Activated CD8-positive, alpha-beta T cell treated with anti-CD3 and anti-CD28 coated beads for 36 hours (primary cell): ENCODE results near the gene AZGP1. TPM values are rescaled to one million over a fixed set of nuclear protein-coding genes. Genes with fewer than 3 reads are reported as not detected.
"Not testable (repeated sequence)": the region's sequence is repeated elsewhere in the genome, so short reads cannot be mapped to it uniquely, and the experiment has no call there.

Source experiments
- ATAC-seq: fragments of 200-7000 bp; cut with Tn5 transposase; one replicate; pipeline ENCODE4 v1.10.0; 2021; ENCODE audit warnings: mild to moderate bottlenecking, moderate library complexity
- CTCF ChIA-PET: fragments of 350-600 bp; sonication (Branson Sonifier 250); formaldehyde crosslinking; loops from one replicate; lab custom pipeline; 2021; ENCODE audit warnings: antibody characterized with exemption; lab: Charles Lee
- POLR2A ChIA-PET: fragments of 350-600 bp; sonication (Branson Sonifier 250); formaldehyde crosslinking; loops from one replicate; lab custom pipeline; 2021; ENCODE audit warnings: antibody characterized with exemption; lab: Charles Lee
- DNase-seq: peaks from one replicate; pipeline ENCODE4 v3.0.0-alpha.2; 2020
- H3K27ac Mint-ChIP-seq: one replicate; pipeline ENCODE4 v1.8.0; 2021; ENCODE audit warnings: mild to moderate bottlenecking, mixed read lengths
- H3K27me3 Mint-ChIP-seq: one replicate; pipeline ENCODE4 v1.8.0; 2021; ENCODE audit warnings: mixed read lengths
- H3K36me3 Mint-ChIP-seq: one replicate; pipeline ENCODE4 v1.8.0; 2021; ENCODE audit warnings: low read depth, mixed read lengths
- H3K4me1 Mint-ChIP-seq: one replicate; pipeline ENCODE4 v1.8.0; 2021; ENCODE audit warnings: low read depth, mixed read lengths
- H3K4me3 Mint-ChIP-seq: one replicate; pipeline ENCODE4 v1.8.0; 2021; ENCODE audit warnings: mild to moderate bottlenecking, moderate library complexity, mixed read lengths
- H3K9me3 Mint-ChIP-seq: one replicate; pipeline ENCODE4 v1.8.0; 2021; ENCODE audit warnings: mixed read lengths
- intact Hi-C: fragments of 100-400 bp; cut with micrococcal nuclease; formaldehyde crosslinking; loops from one replicate; pipeline ENCODE4 v1.10.0; 2022
- total RNA-seq, 2 experiments: library from RNA; stranded (reverse); gene quantifications; one replicate each; pipeline ENCODE4 v1.2.3, GENCODE V29; 2021
- TF ChIP-seq, protein P1 (sequence below): fragments of 200-600 bp; IDR thresholded peaks from one replicate; pipeline ENCODE4 v1.8.0; 2022; ENCODE audit warnings: antibody characterized with exemption, mild to moderate bottlenecking

The AZGP1 gene
- total RNA-seq, 2 experiments from 2014 or later, result not detected

DNA sequence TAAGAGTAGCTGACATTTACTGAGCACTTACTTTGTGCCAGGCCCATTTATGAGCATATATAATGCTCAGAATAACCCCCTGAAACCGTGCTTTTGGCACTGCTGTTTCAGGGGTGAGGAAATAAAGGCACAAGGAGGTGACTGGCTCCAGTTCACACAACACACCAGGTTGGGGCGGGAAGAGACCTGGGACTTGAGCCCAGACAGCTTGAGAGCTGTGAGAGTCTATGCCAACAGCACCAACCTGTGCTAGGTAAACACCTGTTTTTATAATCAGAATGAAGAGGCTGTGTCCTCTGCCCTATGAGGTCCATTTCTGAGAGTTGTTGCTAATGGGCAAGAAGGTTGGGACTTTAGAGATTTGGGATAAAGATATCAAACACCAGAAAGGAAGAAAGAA, 8.8 kb upstream of the AZGP1 start:
- Mint-ChIP-seq H3K4me3 (no peak overlapping the region), H3K9me3 (peaks cover 3% of the 10 kb centered on the region), H3K27ac (no peak overlapping the region), H3K4me1 (peaks cover 10% of the 10 kb centered on the region), H3K27me3 (peaks cover 2% of the 10 kb centered on the region), H3K36me3 (no peaks in the 10 kb centered on the region)
- intact Hi-C loops, result no loop called here
- no peak for DNase-seq
- CTCF ChIA-PET, result no interaction called here
- POLR2A ChIA-PET, result no interaction called here
- no peak for ATAC-seq
- TF ChIP-seq, protein P1, sequence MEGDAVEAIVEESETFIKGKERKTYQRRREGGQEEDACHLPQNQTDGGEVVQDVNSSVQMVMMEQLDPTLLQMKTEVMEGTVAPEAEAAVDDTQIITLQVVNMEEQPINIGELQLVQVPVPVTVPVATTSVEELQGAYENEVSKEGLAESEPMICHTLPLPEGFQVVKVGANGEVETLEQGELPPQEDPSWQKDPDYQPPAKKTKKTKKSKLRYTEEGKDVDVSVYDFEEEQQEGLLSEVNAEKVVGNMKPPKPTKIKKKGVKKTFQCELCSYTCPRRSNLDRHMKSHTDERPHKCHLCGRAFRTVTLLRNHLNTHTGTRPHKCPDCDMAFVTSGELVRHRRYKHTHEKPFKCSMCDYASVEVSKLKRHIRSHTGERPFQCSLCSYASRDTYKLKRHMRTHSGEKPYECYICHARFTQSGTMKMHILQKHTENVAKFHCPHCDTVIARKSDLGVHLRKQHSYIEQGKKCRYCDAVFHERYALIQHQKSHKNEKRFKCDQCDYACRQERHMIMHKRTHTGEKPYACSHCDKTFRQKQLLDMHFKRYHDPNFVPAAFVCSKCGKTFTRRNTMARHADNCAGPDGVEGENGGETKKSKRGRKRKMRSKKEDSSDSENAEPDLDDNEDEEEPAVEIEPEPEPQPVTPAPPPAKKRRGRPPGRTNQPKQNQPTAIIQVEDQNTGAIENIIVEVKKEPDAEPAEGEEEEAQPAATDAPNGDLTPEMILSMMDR, result no peak

DNA sequence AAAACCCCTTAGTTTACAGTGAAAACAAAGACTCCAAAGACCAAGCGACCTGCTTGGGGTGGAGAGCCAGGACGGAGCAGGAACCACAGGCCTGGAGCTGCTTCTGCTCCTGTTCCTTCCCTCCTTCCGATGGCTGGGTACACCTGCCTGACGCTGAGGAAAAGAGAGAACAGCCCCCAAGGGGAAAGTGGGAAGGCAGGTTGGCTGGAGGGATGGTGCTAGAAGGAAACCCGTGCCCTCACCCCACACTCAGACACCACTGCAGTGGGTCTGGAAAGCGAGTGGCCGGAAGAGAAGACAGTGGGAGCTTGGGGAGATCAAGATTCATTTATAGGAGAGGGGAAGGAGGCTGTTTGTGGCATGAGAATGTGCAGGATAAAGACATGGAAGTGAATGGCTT, 5.2 kb upstream of the AZGP1 start:
- H3K36me3 Mint-ChIP-seq, ATAC-seq, DNase-seq, H3K27me3 Mint-ChIP-seq, H3K9me3 Mint-ChIP-seq, H3K27ac Mint-ChIP-seq, H3K4me1 Mint-ChIP-seq, H3K4me3 Mint-ChIP-seq, intact Hi-C loops: not testable (repeated sequence)
- POLR2A ChIA-PET, result interaction anchor here (0.5 kb wide), 1 partner anchor 190 kb away, joined by 3 read pairs; no protein-coding TSS in a partner anchor
- CTCF ChIA-PET, result interaction anchor here (1.3 to 5.3 kb wide), 3 partner anchors 10 to 64 kb away, joined by 3 to 36 read pairs (median 11); no protein-coding TSS in a partner anchor

DNA sequence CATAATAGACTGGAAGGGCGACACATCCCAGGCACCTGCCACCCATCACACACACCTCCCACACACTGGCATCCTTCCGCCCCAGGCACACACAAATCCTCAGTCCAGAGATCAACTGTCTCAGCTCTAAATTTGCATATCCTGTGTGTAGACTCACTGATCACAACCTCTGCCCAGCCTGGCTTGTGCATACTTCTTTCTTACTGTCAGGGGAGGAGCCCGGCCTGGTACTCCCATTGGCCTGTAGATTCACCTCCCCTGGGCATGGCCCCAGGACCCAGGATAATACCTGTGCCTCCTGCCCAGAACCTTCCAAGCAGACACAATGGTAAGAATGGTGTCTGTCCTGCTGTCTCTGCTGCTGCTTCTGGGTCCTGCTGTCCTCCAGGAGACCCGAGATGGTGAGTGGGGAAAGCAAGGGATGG, 4.6 kb upstream of the AZGP1 start:
- H3K27me3 Mint-ChIP-seq, H3K4me1 Mint-ChIP-seq, intact Hi-C loops, H3K9me3 Mint-ChIP-seq, H3K4me3 Mint-ChIP-seq, POLR2A ChIA-PET, H3K36me3 Mint-ChIP-seq: not testable (repeated sequence)
- peak; percentile 92 for ATAC-seq
- peak overlapping the region; percentile 20 for H3K27ac Mint-ChIP-seq
- peak; percentile 53 for DNase-seq
- CTCF ChIA-PET, result interaction anchor here (0.6 to 5.3 kb wide), 20 partner anchors 8 to 150 kb away, joined by 3 to 36 read pairs (median 4); partner anchors contain the start of gene GJC3

DNA sequence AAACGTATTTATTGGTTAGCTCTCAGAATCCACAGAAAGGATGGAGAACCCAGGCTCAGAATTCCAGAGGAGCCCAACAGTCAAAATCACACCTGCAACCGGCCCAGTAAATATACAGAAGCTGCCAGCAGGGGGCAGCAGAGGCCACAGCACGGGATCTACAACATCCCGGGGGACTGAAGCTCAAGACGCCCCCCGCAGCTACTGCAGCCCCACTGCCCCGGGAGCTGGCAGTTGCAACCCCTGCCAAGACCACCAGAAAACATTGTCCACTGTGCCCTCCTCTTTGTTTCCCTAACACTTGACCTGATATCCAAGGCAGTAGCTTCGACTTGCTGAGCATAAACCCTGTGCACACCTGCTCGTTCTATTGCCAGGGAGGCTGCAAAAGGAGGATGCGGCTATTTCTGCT, 4.0 kb upstream of the AZGP1 start:
- H3K4me1 Mint-ChIP-seq, H3K9me3 Mint-ChIP-seq, intact Hi-C loops, H3K36me3 Mint-ChIP-seq, POLR2A ChIA-PET, H3K4me3 Mint-ChIP-seq, H3K27me3 Mint-ChIP-seq: not testable (repeated sequence)
- H3K27ac Mint-ChIP-seq, result peak overlapping the region; percentile 20
- ATAC-seq (peak; percentile 62), DNase-seq (peak; percentile 84)
- CTCF ChIA-PET, result interaction anchor here (0.6 to 5.3 kb wide), 39 partner anchors 8 to 346 kb away, joined by 3 to 36 read pairs (median 4); partner anchors contain the start of genes GJC3 and ZKSCAN1
- TF ChIP-seq, protein P1, result peak; percentile 88

DNA sequence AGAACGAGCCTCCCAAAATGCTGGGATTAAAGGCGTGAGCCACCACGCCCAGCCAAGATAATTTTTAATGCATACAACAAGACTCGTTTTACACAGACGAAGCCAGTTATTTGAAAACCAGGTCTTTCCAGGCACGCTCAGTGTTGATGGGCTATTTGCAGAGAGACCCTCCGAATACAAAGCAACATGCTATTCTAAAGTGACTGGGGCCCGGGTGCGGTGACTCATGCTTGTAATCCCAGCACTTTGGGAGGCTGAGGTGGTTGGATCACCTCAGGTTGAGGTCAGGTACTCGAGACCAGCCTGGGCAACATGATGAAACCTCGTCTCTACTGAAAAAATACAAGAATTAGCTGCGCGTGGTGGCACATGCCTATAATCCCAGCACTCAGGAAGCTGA, 795 bp upstream of the AZGP1 start:
- ATAC-seq (no peak), DNase-seq (no peak)
- H3K27me3 Mint-ChIP-seq, result peaks cover 5% of the 10 kb centered on the region
- intact Hi-C loops, result no loop called here
- ChIA-PET CTCF (interaction anchor here (1.2 to 5.3 kb wide), 3 partner anchors 14 to 94 kb away, joined by 5 to 36 read pairs (median 7); no protein-coding TSS in a partner anchor), POLR2A (no interaction called here)
- peaks cover 10% of the 10 kb centered on the region for H3K4me1 Mint-ChIP-seq
- TF ChIP-seq, protein P1, result no peak
- no peaks in the 10 kb centered on the region for H3K9me3 Mint-ChIP-seq
- H3K4me3 Mint-ChIP-seq, result no peak overlapping the region
- H3K27ac Mint-ChIP-seq, result no peak overlapping the region
- no peaks in the 10 kb centered on the region for H3K36me3 Mint-ChIP-seq

DNA sequence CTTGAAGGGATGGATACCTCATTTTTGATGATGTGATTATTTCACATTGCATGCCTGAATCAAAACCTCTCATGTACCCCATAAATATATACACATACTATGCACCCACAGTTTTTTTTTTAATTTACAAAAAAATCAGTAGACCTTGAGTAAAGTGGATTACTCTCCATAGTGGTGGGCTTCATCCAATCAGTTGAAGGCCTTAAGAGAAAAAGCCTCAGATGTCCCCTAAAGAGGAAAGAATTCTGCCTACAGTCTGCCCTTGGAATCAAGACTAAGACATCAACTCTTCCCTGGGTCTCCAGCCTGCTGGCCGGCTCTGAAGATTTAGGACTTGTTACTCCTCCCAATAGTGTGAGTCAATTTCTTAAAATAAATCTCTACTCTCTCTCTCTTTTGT, 1.1 kb downstream of the AZGP1 start:
- CTCF ChIA-PET, result no interaction called here
- DNase-seq (no peak), ATAC-seq (no peak)
- H3K27me3 Mint-ChIP-seq, result peaks cover 5% of the 10 kb centered on the region
- POLR2A ChIA-PET, result no interaction called here
- intact Hi-C loops, result no loop called here
- no peaks in the 10 kb centered on the region for H3K36me3 Mint-ChIP-seq
- no peak overlapping the region for H3K4me3 Mint-ChIP-seq
- H3K4me1 Mint-ChIP-seq, result no peaks in the 10 kb centered on the region
- TF ChIP-seq, protein P1, result no peak
- no peak overlapping the region for H3K27ac Mint-ChIP-seq
- H3K9me3 Mint-ChIP-seq, result no peaks in the 10 kb centered on the region

DNA sequence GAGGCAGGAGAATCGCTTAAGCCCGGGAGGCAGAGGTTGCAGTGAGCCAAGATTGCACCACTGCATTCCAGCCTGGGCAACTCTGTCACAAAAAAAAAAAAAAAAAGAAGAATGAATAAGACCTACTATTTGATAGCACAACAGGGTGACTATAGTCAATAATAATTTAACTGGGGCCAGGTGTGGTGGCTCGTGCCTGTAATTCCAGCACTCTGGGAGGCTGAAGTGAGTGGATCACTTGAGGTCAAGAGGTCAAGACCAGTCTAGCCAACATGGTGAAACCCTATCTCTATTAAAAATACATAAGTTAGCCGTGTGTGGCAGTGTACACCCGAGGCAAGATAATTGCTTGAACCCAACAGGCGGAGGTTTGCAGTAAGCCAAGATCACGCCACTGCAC, 2.0 kb downstream of the AZGP1 start:
- POLR2A ChIA-PET, H3K9me3 Mint-ChIP-seq, H3K27ac Mint-ChIP-seq, H3K27me3 Mint-ChIP-seq, ATAC-seq, H3K36me3 Mint-ChIP-seq, H3K4me1 Mint-ChIP-seq, DNase-seq, H3K4me3 Mint-ChIP-seq, intact Hi-C loops: not testable (repeated sequence)
- CTCF ChIA-PET, result interaction anchor here (1.3 kb wide), 1 partner anchor 16 kb away, joined by 3 read pairs; no protein-coding TSS in a partner anchor
